Activated naive CD8-positive, alpha-beta T cell treated with anti-CD3 and anti-CD28 coated beads, Interleukin-2, amount 50 U/mL, for 16 hours (primary cell): Measurements from ENCODE around the gene RINL.
"Not testable (repeated sequence)": the region's sequence is repeated elsewhere in the genome, so short reads cannot be mapped to it uniquely, and the experiment has no call there.

ENCODE experiments used
- DNase-seq: peaks from one replicate; pipeline ENCODE4 v3.0.0-alpha.2; 2020; ENCODE audit warnings: low read depth, low spot score

RINL gene

DNA sequence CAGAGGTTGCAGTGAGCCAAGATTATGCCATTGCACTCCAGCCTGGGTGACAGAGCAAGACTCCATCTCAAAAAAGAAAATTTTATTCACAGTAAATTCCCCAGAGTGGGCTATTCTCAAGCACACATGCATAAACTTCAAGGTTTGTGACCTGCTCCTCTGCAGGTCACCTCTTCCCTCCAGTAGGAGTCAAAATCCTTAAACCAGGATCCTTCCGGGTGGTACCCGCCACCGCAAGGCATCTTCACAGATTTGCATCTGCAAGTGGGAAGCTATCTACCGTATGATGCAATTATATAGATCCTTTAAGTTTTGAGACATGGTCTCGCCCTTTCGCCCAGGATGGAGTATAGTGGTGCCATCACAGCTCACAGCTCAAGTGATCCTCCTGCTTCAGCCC lies 43.5 kb downstream of the RINL start:
- no peak for DNase-seq

DNA sequence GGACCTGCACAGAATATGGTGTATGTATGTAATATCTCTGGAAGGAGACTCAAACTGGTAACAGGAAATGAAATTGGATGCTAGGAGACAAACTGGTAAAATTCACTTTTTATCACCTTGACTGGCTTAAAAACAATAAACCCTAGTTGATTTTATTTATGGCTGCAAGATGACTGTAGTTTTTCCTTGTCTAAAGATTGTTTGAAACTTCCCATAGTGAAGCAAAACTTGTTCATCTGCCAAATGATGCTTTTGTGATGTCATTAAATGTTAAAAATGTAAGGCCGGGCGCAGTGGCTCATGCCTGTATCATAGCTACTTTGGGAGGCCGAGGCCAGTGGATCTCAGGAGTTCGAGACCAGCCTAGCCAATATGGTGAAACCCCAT lies 44.0 kb downstream of the RINL start:
- DNase-seq = no peak

GRCh38 chr19:38833092-38833425 lies 45.0 kb downstream of the RINL start:
- DNase-seq = no peak

DNA sequence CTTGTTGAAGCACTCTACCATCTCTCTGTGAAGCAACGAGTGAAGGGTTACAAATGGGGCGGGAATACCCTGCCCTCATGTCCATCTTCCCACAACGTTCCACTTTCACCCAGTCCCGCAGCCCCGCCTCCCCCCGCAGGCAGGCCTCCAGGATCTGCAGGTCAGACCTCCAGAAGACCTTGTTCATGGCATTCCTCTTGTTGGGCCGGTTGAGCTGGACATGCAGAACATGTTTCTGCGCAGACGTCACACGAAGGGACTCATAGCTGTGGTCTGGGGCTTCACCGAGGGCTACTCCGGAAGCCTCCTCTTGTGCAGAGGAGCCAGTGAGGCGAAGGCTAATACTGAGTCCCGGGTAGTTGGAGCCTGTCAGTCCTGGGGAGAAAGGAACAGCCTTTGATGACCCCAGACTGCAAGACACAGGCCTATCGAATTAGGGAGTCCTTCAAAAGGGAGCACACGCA lies 46.9 kb downstream of the RINL start:
- DNase-seq = no peak

- DNase-seq = no peak
Observed at GRCh38 chr19:38830039-38830733, 47.9 kb downstream of the RINL start.

DNA sequence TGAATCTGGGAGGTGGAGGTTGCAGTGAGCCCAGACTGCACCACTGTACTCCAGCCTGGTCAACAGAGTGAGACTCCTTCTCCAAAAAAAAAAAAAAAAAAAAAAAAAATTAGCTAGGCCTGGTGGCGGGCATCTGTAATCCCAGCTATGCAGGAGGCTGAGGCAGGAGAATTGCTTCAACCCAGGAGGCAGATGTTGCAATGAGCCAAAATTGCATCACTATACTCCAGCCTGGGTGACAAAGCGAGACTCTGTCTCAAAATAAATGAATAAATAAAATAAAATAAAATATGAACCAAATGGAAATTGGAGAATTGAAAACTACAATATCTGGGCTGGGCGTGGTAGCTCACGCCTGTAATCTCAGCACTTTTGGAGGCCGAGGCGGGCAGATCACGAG lies 48.9 kb downstream of the RINL start:
- DNase-seq = not testable (repeated sequence)

- no peak for DNase-seq
Observed at GRCh38 chr19:38826856-38827551, 51.1 kb downstream of the RINL start.

DNA sequence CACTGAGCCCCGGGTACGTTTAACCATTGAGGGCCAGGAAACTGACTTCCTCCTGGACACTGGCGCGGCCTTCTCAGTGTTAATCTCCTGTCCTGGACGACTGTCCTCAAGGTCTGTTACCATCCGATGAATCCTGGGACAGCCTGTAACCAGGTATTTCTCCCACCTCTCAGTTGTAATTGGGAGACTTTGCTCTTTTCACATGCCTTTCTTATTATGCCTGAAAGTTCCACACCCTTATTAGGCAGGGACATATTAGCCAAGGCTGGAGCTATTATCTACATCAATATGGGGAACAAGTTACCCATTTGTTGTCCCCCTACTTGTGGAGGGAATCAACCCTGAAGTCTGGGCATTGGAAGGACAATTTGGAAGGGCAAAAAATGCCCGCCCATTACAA lies 52.1 kb downstream of the RINL start:
- not testable (repeated sequence) for DNase-seq

DNA sequence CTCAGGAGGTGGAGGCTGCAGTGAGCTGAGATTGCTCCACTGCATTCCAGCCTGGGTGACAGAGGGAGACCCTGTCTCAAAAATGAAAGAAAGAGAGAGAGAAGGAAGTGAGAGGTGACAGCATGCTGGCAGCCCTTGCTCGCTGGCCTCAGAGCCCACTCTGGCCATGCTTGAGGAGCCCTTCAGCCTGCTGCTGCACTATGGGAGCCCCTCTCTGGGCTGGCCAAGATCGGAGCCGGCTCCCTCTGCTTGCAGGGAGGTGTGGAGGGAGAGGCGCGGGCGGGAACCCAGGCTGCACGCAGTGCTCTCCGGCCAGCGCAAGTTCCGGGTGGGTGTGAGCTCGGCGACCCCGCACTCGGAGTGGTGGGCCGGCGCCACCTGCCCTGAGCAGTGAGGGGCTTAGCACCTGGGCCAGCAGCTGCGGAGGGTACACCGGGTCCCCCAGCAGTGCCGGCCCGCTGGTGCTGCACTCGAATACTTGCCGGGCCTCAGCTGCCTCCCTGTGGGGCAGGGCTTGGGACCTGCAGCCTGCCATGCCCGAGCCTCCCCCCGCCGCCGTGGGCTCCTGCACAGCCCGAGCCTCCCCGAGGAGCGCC lies 56.7 kb downstream of the RINL start:
- DNase-seq = not testable (repeated sequence)

- no peak for DNase-seq
Observed at GRCh38 chr19:38819231-38819920, 58.7 kb downstream of the RINL start.
